NK-92 treated with Interleukin-12 subunit alpha and Interleukin-12 subunit beta, amount 100 ng/mL, for 24 hours (cell line): Measurements from ENCODE around the gene GOLPH3L.
"Not testable (repeated sequence)": the region's sequence is repeated elsewhere in the genome, so short reads cannot be mapped to it uniquely, and the experiment has no call there.

Experiments used
- DNase-seq: peaks from one replicate; lab custom pipeline; 2025; lab: John Stamatoyannopoulos, UW

GOLPH3L gene

DNA sequence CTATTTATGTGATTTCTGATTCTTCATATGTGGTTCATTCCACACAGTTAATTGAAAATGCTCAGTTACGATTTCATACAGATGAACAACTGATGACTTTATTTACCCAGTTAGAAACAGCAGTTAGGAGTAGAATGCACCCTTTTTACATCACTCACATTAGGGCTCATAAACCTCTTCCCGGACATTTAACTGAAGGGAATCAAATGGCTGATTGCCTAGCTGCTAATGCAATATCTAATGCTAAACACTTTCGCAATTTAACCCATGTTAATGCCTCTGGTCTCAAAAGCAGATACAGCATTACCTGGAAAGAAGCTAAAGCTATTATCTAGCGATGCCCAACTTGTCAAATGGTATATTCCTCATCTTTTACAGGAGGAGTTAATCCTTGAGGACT is 39.9 kb downstream of the GOLPH3L start:
- not testable (repeated sequence) for DNase-seq

DNA sequence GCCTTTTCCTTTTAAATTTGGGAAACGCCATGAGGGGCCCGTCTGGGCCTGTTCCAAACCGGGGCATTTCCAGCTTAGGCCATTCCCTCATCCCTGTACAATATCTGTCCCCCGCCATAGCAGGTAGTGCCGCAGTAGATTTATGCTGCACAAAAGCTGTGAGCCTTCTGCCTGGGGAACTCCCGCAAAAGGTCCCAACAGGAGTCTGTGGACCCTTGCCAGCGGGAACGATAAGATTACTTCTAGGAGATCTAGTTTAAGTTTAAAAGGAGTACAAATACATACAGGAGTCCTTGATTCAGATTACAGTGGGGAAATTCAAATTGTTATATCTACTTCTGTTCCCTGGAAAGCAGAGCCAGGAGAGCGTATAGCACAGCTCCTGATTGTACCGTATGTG is 42.3 kb downstream of the GOLPH3L start:
- not testable (repeated sequence) for DNase-seq

DNA sequence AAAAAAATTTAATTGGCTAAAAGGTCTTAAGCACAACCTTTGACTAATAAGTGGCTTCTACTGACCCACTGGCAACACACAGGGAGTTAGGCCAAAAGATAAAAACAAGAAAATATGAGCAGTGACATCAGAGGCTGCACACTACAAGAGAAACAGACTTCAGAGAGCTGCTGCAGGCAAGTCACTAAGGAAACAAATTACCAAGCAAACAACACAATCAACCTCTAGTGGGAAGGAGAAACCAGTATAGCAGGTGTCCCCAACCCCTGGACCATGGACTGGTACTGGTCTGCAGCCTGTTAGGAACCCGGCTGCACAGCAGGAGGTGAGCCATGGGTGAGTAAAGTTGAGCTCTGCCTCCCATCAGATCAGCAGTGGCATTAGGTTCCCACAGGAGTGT is 46.8 kb downstream of the GOLPH3L start:
- DNase-seq: no peak

DNA sequence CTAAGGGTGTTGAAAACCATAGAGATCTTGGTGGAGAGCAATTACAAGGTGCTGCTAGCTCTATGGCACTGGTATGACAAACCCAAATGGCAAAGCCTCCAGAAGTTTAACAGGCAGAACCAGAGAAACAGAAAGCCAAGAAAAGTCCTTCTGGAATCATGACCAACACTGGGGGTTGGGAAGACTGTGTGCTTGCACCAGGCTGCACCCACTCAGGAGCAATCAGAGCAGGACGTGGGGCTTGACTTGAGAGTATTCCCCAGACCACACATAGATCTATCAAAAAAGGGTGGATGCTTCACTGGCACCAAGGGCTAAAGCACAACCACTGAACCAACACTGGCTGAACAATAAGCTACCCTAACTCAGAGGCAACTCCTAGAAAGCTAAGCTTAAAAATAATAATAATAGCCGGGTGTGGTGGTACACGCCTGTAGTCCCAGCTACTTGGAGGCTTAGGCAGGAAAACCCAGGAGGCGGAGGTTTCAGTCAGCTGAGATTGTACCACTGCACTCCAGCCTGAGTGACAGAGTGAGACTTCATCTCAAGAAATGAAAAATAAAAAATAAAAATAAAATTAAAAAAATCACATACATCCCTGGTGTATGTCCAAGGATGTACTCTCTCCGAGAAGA is 47.4 kb downstream of the GOLPH3L start:
- no peak for DNase-seq

DNA sequence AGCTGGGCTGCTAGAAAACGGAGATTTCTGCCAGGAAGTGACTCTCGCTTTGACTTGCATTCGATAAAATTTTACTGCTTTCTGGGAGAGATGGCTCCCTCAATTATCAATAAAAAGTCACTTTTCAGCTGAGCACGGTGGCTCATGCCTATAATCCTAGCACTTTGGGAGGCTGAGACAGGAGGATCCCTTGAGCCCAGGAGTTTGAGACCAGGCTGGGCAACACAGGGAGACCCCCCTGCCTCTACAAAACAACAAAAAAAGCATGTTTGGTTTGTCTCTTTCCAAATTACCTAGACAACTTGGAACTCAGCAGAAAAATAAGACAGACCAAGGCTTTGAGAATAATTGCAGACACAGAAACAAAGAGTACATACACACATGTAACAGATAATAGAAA is 54.7 kb downstream of the GOLPH3L start:
- no peak for DNase-seq

DNA sequence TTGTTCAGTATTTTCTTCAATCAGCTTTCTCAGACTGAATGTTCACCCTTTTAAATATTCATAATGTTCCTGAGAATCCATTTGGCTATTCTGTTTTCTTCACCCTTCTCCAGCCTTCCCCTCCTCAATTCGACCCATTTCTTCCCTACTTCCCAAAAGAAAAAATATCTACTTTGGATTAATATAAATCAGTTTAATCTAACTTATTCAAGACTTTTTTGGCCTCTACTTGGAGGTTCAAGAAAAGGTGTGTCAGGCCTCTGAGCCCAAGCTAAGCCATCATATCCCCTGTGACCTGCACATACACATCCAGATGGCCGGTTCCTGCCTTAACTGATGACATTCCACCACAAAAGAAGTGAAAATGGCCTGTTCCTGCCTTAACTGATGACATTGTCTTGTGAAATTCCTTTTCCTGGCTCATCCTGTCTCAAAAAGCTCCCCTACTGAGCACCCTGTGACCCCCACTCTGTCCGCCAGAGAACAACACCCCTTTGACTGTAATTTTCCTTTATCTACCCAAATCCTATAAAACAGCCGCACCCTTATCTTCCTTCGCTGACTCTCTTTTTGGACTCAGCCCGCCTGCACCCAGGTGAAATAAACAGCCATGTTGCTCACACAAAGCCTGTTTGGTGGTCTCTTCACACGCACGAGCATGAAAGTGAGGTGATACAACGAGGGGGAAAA is 55.7 kb downstream of the GOLPH3L start:
- not testable (repeated sequence) for DNase-seq

DNA sequence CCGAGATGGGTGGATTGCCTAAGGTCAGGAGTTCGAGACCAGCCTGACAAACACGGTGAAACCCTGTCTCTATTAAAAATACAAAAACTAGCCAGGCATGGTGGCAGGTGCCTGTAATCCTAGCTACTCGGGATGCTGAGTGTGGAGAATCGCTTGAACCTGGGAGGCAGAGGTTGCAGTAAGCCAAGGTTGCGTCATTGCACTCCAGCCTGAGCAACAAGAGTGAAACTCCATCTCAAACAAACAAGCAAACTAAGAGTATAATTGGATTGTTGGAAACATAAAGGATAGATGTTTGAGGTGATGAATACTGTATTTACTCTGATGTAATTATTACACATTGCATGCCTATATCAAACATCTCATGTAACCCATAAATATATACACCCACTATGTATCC is 58.5 kb downstream of the GOLPH3L start:
- DNase-seq: not testable (repeated sequence)

DNA sequence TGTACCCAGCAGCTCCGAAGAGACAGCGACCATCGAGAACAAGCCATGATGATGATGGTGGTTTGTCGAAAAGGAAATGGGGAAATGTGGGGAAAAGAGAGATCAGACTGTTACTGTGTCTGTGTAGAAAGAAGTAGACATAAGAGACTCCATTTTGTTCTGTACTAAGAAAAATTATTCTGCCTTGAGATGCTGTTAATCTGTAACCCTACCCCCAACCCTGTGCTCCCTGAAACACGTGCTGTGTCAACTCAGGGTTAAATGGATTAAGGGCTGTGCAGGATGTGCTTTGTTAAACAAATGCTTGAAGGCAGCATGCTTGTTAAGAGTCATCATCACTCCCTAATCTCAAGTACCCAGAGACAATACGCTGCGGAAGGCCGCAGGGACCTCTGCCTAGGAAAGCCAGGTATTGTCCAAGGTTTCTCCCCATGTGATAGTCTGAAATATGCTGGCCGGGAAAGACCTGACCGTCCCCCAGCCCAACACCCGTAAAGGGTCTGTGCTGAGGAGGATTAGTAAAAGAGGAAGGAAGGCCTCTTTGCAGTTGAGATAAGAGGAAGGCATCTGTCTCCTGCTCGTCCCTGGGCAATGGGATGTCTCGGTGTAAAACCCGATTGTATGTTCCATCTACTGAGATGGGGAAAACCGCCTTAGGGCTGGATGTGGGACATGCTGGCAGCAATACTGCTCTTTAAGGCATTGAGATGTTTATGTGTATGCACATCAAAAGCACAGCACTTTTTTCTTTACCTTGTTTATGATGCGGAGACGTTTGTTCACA is 61.9 kb downstream of the GOLPH3L start:
- DNase-seq: not testable (repeated sequence)

DNA sequence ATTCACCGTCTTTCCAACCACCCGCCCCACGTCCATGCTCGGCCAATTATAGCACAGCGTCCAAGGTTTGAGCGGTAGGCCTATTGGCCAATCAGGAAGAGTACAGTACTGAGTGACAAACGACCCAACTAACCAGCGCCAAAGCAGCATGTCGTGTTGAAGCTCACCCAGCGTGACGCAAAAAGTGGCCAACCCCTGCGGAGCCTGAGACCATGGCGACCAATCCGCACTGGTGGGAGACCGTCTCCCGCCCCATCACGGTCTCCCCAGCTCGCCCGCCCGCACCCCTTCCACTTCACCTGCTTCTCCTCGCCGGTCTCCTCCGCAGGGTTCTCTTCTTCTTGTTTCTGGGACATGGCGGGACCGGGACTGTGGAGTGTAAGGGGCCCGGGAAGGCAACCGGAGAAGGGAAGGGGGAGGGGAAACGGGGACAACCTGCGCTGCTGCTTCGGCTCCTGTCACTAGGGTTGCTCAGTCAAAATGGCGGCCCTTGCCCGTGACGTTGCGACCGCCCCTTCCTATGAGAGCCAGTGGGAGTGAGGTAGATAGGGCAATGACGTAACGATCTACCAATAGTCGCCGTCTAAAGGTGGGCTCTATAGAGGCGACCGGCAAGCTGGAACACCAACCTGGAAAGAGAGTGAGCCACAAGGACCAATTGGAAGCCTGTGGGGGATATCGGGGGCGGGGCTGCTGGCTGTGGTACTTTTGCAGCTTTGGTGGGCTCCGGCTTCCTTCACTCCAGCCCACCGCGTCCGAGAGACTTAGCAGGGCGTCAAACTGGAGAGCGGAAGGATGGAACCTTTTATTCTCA is 67.6 kb downstream of the GOLPH3L start, which contains the start of gene ENSA:
Gene ENSA (minus strand): TSS at position 498 of the 814 bp plus-strand sequence. CDS start 142 bp downstream, at position 356.
- peak; percentile 96 for DNase-seq

DNA sequence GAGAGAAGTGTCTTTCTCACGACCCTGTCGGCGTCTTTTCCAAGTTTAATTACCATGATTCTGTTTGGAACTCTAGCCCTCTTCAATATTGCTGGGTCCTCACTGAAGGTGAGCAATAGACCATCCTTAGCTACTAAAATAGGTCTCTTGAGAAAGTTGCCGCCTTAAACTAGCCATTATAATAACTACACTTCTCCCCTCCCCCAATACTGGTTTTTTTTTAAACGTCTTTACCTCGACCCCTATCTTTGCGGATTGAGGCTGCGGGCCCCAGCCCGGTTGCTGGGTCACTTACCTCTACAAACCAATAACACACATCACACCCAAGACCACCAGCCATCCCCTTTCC is 68.2 kb downstream of the GOLPH3L start:
- no peak for DNase-seq

DNA sequence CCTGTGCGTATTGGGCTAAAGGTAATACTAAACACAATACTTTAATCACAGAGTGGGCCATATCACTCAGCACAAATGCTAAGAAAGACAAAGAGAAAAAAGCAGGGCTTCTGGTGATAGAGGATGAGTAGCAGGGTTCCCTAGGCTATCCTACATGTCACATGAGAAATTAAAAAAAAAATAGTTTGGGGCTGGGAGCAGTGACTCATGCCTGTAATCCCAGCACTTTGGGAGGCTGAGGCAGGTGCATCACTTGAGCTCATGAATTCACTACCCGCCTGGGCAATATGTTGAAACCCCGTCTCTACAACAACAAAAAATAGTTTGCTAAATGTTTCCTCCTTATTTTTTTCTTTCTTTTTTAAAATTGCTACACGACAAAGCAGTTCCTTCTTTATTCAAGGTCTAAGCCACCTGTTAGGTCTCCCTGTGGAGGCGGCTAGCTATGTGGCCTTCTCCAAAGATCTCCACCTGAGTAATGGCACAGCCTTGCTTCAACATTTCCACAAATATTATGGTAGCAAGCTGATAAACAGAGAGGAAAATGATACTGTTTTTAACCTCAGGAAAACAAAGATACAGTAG is 69.0 kb downstream of the GOLPH3L start:
- no peak for DNase-seq

DNA sequence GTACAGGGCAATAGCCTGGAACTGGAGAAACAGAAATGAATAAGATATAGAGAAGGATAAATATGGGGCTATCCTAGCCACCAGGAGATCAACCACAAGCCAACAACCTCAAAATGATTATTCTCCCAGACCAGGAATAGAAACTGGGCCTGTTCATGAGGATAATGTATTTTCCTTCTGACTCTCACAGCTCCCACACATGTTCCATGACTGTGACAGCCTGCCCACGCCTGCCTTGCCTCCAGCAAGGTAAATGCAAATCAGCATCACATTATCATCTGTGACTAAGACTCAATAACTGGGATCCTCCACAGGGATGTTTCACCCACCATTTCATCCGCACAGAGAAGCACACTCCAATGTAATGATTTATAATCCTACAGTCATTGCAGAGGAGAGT is 70.8 kb downstream of the GOLPH3L start:
- no peak for DNase-seq

DNA sequence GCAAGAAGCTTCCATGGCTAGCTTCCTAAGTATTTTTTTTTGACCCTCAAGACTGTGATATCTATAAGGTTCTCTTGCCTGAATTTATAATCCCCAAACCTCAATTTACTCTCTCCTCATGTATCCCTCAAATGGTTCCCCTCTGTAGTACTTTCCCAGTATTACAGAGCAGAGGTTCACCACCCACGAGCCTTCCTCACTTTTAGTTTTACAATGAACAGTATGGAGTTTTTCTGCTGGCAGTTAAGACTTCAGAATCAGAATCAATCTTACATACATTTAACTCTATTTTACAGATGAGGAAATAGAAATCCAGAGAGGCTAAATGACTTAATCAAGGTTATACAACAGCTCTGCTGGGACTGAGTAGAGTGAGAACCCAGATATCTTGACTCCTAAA is 72.4 kb downstream of the GOLPH3L start:
- DNase-seq: not testable (repeated sequence)

DNA sequence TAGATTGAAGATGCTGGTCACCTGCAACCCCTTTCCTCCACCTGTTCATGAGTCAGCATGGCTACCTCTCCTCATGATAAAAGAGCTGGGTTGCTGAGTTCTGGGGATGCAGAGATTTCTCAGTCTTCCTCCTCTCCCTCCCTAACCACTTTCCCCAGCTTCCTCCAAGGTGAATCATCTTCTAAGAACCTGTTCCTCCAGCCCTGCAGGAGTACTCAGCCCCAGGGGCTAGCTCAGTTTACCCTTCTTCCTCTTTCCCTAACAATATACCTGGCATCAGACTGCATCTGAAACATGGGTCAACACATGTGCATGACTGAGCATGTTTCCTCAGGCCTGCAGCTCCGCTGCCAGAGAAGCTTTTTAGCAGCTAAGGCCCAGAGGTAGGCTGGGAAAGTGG is 72.8 kb downstream of the GOLPH3L start:
- not testable (repeated sequence) for DNase-seq

DNA sequence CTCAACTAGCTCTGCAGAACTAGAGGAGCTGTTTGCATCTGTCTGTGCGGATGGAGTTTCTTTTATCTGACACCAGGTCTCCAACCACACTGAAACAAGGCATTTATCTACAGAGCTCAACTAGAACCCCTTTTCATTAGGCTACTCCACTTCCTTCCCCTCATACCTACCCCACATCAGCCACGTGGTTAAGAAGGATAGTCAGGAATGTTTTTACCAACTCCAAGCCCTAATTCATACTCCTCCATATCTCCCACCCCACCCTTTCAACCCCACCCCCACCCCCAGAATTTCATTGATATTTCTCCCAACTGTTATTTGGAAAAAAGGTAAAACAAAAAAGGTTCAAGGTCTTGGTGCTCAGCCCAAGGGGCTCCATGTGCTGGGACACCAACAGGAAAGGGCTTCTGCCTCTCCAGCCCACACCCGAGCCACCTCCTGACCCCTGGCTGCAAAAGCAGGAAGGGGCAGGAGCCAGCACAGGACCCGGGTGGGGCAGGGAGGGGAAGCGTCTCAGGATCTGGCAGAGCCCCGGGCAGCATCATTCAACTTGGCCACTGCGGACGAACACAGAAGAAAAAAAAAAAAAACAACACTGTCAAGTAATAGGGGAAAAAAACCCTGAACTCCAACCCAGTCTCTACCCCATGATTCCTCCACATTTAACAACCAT is 74.5 kb downstream of the GOLPH3L start:
- DNase-seq: no peak

DNA sequence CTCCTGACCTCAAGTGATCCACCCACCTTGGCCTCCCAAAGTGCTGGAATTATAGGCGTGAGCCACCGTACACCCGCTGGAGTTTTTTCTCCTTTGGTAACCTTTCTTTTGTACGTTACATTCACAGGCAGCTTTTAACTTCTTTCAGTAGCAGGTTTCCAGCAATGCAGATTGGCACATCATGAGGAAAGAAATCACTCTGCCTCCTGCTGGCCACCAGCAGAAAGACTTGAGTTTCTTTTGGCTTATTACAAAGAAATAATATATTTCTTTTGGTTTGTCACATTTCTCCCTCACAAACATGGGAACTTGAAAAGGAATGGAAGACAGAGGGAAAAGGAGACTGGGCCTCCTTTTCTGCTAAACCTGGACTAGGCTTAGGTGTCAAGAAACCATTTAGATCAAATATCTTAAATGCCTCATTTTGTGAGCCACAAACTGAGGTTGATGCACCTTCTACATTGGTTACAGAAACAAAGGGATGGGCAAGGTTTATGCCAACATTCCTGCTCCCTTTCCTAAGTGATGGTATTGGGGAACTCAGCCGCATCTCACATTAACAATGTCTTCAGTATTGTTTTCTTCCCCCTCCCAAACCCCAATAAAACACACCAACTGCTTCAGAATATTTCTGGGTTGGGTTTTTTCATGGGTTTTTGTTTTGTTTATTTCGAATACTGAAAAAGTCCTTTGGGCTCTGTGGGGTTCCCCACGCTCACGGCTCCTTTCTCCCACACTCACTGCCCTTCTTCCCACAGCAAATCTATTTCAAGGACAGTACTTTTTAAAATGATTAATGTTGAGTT is 75.3 kb downstream of the GOLPH3L start:
- no peak for DNase-seq

DNA sequence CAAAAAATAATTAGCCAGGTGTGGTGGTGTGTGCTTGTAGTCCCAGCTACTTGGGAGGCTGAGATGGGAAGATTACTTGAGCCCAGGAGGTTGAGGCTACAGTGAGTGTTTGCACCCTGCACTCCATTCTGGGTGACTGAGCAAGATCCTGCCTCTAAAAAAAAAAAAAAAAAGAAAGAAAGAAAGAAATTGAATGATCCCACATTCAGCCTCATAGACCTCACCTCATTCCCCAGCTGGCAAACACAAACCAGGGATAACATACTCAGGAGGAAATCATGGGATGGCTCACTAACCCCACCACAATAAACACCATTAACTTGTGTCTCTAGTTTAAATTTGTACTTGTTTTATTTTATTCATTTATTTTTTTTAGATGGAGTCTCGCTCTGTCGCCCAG is 76.0 kb downstream of the GOLPH3L start:
- DNase-seq: no peak

DNA sequence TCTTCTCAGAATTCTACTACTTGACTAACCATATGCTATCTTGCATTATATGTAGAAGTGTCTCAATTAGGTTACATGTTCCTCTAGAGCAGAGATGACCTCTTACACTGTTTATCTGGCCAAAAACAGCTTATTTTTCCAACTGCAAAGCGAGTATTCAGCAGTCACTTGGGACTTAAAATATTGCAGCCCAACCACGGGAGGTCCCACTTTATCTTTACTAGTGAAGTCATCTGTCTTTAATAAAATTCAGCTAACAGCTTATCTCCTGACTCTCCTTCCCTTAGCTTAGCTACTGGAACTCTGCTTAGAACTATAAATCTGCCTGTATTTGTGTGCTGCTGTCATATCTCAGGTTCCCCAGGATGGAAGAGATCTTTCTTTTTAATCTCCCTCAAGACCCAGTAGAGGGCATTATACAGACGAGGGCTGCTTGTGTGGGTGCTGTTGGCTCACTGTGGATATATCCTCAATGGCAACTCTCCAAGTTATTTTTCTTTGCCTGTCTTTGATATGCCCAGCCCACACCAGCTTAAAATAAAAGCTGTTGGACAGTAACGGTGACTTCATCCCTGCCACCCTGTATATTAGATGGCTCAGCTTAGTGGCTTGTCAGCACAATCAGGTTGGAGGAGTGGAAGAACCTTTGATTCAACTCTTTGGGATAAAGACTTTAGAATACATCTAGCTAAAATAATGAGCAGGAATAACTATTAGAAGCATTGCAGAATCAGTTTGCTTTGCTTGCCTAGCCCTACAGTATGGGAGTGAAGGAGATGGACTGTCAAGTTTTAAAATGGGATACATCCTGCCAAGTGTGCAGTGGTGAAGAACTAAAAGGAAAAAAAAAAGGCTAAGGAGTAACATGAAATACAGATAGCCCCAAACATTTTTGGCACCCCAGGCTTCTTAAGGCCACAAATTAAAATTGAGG is 77.1 kb downstream of the GOLPH3L start:
- DNase-seq: no peak
